ENCODE results near the gene NOSTRIN.
A peak's percentile ranks its signal among the peaks of the same experiment; 100 is the strongest.

NOSTRIN gene

DNA sequence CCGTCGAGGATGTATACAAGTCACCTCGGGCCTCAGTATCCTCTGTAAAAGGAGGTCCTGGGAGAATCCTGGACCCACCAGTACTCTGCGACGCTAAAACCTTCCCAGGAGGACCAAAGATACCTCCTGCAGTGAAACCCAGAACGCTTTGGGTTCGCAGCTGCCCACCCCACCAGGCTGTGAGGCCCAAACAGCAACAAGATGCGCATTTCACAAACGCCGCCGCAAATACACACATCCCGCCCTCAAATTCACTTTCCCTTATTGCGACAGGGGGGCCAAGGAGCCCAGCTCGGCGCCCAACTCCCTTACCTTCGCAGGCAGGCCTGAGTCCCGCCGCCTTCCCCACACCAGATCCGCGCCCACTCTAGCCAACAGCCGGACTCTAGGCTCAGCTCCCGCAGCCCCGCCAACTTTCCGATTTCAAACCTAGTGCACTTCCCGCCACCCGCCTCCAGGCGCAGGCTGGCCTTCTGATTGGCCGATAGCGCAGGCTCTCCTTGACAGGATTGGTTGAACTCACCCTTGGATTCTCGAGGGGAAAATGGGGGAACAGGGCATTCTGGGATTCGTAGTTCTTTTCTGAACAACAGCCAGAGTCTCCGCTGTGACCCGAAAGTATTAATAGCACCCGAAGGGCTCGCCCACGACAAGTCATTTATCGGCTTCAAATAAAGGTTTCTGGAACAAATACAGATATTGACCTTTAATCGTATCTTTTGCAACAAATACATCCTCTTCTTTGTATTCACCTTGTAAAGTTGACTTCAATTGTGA lies 87.8 kb downstream of the NOSTRIN start, which contains the start of gene SPC25:
Gene SPC25, minus strand, starts transcription at position 425 of the 777 bp plus-strand sequence. CDS start 911 bp downstream, outside the sequence.
- DNase-seq, result peak; percentile 74

DNA sequence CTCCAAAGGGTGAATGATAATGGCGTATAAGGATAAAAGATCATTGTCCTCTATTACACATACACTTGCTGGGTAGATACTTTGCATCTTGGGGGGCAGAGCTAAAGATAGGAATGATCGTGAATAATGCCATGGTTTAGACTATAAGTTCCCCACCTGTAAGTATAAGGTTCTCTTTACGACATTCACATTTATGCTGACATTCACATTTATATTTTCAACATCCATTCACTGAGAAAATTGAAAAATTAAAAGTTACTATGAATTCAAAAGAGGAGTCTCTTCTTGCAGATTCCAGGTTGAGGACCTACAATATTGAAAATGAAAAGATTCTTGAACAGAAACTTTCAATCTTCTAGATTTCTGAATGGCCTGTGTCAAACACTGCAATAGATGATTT lies 89.9 kb downstream of the NOSTRIN start:
- no peak for DNase-seq

DNA sequence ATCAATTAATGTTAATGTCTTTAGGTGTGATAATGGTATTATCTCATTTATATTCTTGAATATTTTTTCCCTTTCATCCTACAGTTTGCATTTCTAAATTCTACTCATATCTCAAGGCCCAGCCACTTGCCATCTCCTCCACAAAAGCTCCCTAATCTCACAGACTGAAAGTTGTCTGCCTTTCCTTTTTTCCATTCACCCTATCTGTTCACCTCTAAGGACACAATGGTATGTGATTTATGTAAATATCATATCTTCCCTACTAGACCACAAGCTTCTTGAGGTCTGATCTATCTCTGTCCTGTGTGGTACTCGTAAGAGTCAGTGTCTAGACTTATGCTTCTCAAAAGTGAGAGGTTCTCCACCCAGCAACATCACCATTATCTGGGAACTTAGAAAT lies 91.7 kb downstream of the NOSTRIN start:
- no peak for DNase-seq

DNA sequence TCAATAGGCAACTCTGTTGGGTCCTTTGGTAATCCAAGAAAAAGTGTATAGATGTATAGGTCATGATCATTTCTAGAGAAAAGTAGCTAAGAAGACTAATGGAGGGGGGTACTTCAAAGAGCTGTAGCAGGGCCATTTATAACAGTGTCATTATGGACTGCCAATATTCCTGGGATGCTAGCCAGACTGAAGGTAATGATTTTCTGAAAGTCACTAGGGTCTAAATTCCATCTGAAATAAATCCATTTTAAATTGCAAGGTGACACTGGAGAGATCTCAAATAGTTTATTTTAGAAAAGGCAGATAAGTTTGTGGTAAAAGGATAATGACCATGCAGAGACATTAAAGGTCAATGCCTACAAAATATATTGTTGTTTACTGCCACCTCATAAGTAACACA lies 92.3 kb downstream of the NOSTRIN start:
- DNase-seq, result no peak

DNA sequence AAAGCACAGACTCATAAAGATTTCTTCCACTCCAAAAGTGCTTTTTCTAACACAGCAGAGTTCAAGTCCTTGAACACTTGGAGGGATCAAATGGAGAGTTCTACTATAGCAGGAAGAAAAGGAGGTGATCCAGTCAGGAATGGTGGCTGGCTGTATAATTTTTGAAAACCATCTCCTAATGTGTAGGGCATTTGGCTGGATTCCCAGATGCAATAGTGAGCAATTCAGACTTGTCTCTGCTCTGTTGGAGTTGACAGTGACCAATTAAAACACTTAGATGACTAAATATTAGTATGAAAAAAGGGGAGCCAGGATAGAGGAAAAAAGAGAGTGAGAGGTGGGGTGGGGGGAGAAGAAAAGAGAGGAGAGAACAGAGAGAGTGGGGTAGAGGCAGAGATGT lies 93.3 kb downstream of the NOSTRIN start:
- DNase-seq, result no peak

DNA sequence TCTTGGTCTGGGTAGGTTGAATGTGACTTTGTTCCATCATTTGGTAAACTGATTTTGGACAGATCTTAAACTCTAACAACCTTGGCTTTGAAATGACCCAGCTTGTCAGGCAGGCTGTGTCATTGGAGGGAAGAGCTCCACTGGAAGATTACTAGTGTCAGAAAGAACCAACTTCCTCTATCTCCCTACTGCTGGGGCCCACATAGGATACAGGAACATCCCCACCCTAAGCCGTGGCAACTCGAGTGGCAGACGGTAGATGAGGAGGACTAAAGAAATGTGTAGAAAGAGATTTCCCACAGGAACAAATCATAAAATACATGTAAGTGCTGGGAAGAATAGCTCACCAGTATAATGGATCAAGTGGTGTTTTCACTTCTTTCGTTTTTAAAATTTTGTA lies 94.3 kb downstream of the NOSTRIN start:
- no peak for DNase-seq

DNA sequence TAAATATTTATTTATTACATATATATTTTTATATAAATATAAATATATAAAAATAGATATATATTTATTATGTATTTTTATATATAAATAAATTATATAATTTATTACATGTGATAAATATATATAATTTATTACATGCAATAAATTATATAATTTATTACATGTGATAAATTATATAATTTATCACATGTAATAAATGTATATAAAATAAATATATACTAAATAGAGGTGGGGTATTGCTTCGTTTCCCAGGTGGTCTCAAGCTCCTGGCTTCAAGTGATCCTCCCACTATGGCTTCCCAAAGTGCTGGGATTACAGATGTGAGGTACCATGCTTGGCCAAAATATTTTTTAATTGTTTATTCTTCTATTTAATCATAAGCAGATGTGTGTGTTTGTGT lies 95.0 kb downstream of the NOSTRIN start:
- no peak for DNase-seq

DNA sequence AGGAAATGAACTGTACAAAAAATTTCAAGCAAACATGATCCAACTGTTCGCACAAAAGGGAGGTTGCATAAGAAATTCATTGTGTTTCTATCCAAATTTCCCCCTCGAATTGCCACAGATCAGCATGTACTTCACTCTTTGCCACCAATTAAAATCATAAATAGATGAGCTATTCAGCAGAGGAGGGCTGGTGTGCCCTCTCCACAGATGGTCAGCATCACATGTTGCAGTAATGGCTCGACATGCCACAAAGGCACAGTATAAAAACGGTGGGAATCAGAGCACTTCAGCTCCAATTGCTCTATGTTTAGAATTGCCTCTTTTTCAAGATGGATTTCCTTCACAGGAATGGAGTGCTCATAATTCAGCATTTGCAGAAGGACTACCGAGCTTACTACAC lies 98.6 kb downstream of the NOSTRIN start, which contains the start of gene G6PC2:
Gene G6PC2, plus strand, starts transcription at position 289 of the 400 bp plus-strand sequence. Its CDS starts 41 bp downstream, at position 330.
- no peak for DNase-seq

DNA sequence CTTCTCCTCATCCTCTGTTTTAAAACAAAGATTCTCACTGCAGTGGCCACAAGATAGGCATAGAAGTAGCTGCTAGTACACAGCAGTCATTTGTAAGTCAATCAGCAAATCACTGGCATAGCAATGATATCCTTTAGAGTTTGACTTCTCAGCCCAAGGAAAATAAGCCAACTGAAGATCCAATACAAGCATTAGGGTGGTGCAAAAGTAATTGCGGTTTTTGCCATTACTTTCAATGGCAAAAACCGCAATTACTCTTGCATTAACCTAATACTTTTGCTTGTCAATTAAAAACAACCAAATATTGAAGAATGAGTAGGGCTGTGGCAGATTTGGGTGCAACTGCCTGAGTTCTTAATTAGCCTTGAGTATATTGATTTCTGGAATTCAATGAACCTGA lies 101.5 kb downstream of the NOSTRIN start:
- DNase-seq, result no peak

DNA sequence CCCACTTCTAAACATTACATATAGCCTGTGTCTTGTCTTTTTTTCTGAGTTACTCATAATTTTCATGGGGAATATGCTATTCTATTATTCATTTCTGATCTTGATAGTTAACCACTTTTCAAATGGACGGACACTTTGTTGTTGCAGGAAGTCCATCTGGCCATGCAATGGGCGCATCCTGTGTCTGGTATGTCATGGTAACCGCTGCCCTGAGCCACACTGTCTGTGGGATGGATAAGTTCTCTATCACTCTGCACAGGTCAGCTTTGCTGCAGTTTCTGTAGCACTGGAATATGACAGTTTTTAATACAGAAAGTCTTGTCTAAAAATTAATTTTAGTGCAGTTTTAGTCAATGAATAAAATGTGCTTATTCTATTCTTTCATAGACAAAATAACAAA lies 101.9 kb downstream of the NOSTRIN start:
- DNase-seq, result no peak

DNA sequence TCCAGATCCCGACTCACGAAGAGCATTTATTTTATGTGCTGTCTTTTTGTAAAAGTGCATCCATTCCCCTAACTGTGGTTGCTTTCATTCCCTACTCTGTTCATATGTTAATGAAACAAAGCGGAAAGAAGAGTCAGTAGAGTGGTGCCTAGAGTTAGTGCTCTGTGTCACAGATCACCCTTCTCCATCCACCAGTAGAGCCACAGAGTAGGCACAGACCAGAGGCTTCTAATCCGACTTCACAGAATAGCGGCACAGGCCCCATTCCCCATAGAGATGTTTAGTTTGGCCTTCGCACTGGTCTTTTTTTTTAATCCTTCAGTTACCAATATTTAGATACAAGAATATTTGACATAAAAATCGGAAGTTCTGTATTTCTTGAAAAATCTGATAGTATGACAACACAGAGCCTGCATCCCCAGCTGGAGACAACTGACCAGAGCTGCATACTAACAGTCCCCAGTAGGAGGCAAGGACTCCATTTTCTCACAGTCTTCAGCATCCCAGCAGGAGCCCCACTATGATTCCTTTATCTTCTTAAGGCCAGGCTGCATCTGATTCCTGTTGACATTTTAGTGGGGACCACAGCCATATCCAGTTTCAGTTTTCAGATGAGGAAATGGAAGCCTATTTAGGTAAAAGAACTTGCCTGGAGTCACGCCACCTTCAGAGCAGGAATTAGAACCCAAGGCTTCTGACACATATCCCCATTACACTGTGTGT lies 105.7 kb downstream of the NOSTRIN start:
- no peak for DNase-seq

DNA sequence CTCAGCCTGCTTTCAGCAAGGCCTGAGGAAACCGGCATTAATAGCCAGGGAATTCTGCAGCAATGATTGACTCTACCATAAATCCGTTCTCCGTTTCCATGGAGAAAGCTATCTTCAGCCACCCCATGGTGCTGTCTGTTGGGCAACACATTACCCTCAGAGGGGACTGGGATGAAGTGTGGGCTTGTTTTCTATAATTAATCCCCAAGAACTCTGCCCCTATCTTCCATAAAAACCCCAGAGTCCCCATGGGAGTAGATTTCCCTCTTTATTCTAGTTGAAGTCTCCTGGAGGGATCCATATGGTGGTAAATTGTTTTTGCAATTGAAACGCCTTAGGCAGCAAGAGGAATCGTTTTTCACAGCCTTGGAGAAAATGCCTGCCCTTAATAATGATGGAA lies 107.9 kb downstream of the NOSTRIN start:
- DNase-seq, result no peak

DNA sequence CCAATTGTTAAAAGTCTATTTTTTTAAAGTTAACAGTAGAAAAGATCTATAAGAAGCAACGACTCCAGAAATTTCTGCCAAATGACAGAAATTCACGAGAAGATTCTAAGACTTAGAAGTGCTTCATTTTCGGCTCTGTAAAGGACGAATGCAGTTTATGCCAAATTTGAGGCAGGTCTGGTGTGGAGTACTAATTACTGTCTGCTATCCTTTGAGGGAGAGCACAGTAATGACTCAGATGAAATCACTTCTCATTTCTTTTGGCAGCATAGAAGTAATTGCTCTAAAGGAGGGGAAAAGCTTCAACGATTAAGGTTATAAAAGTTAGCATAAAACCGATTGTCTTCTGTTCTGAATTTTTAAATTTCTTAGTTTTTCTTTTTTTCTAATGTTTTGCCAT lies 110.0 kb downstream of the NOSTRIN start:
- DNase-seq, result no peak

DNA sequence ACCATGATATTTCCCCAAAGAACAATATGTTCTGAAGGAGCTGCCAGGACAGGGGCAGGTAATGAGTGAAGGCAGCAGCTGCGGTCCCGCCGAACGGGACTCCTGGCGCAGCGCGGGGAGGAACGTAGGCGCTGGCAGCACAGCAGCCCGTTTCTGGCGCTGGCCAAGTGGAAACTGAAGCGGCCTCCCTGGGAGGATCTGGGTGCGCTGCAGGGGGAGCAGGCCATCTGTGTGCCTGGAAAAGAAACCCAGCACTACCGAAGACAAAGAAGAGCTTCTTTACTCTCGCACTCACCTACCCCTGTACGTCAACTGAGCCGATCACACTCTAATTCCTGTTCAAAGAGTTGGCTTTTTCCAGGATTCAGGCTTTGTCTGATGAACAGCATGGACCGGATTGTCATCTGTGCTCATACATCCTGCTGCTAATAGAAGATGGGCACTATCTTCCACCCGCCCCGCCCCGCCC lies 110.5 kb downstream of the NOSTRIN start:
- DNase-seq, result no peak

DNA sequence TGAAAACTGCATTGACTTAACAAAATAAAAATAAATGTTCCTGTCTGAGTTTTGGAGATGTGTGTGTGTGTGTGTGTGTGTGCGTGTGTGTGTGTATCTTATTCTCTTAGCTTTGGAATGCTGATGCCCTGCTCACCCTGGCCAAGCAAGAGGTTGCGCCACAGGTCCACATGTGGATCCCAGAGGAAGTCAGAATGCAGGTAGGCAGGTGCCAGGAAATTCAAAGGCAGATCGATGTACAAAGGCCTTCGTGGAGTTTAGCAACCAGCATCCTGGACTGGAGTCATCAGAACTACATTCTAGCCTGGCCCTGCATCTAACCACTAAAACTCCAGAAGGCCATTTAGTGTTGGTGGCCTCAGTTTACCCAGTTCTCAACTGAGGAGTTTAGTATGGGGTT lies 111.1 kb downstream of the NOSTRIN start:
- no peak for DNase-seq
